IMR-90 (cell line): ENCODE results near the gene FAAP20. TPM values are rescaled to one million over a fixed set of nuclear protein-coding genes. Genes with fewer than 3 reads are reported as not detected.
A peak's percentile ranks its signal among the peaks of the same experiment; 100 is the strongest.

ENCODE experiments used
- ATAC-seq: fragments of 200-7000 bp; cut with Tn5 transposase; 2 replicates; pipeline ENCODE4 v1.9.1; 2020; ENCODE audit warnings: low read depth, mild to moderate bottlenecking, moderate library complexity
- BruUV-seq: library from RNA; stranded (reverse); fragments of 400-500 nt; replicated peaks from 2 replicates; lab custom pipeline; 2021; lab: Mats Ljungman, UMichigan
- CTCF ChIA-PET: fragments of 300-600 bp; formaldehyde crosslinking; extraction: SDS; loops from one replicate; lab custom pipeline; 2021; ENCODE audit warnings: antibody characterized with exemption; lab: Yijun Ruan, JAX
- POLR2A ChIA-PET: fragments of 300-600 bp; sonication (Branson Sonifier 250); formaldehyde crosslinking; loops from one replicate; lab custom pipeline; 2022; ENCODE audit warnings: antibody characterized with exemption; ENCODE audit not compliant: unreplicated experiment; lab: Charles Lee
- DNase-seq: peaks from one replicate; pipeline ENCODE4 v3.0.0; 2013
- H2AFZ ChIP-seq: replicated peaks from 2 replicates; pipeline ENCODE3; 2013; ENCODE audit warnings: low read length, mild to moderate bottlenecking; ENCODE audit not compliant: poor library complexity
- H2AK5ac ChIP-seq: 2 replicates; pipeline ENCODE4 v1.6.1; 2013; ENCODE audit warnings: low read depth, low read length, inconsistent platforms
- H2AK9ac ChIP-seq: replicated peaks from 2 replicates; pipeline ENCODE3; 2013; ENCODE audit warnings: mild to moderate bottlenecking, low read depth, low read length, moderate library complexity; ENCODE audit not compliant: poor library complexity
- H2BK120ac ChIP-seq: 2 replicates; pipeline ENCODE4 v1.6.1; 2013; ENCODE audit warnings: low read depth, low read length, inconsistent platforms
- H2BK15ac ChIP-seq: 3 replicates; pipeline ENCODE4 v1.6.1; 2013; ENCODE audit warnings: low read depth, low read length, inconsistent platforms
- H2BK20ac ChIP-seq: 2 replicates; pipeline ENCODE4 v1.6.1; 2013; ENCODE audit warnings: low read depth, mild to moderate bottlenecking, inconsistent platforms, low read length, moderate library complexity
- H2BK5ac ChIP-seq: 2 replicates; pipeline ENCODE4 v1.6.1; 2013; ENCODE audit warnings: mild to moderate bottlenecking, low read depth, low read length, inconsistent platforms; ENCODE audit not compliant: poor library complexity, severe bottlenecking
- H3K14ac ChIP-seq: replicated peaks from 2 replicates; pipeline ENCODE4 v1.6.1; 2013; ENCODE audit warnings: low read depth, low read length, inconsistent platforms
- H3K18ac ChIP-seq: 2 replicates; pipeline ENCODE4 v1.6.1; 2013; ENCODE audit warnings: low read depth, low read length, control low read depth
- H3K23ac ChIP-seq: 2 replicates; pipeline ENCODE4 v1.6.1; 2013; ENCODE audit warnings: low read depth, low read length, inconsistent platforms
- H3K27ac ChIP-seq: 2 replicates; pipeline ENCODE4 v1.5.1; 2013; ENCODE audit warnings: mild to moderate bottlenecking, control low read depth, low read length; ENCODE audit not compliant: insufficient read depth
- H3K27me3 ChIP-seq: 2 replicates; pipeline ENCODE4 v1.6.1; 2013; ENCODE audit warnings: low read length; ENCODE audit not compliant: control insufficient read depth, insufficient read depth
- H3K36me3 ChIP-seq: 2 replicates; pipeline ENCODE4 v1.6.1; 2013; ENCODE audit warnings: low read length, mixed read lengths; ENCODE audit not compliant: control insufficient read depth, insufficient read depth
- H3K4ac ChIP-seq: 2 replicates; pipeline ENCODE4 v1.6.1; 2013; ENCODE audit warnings: low read depth, low read length, inconsistent platforms
- H3K4me1 ChIP-seq: 2 replicates; pipeline ENCODE4 v1.6.1; 2013; ENCODE audit warnings: low read length, mixed read lengths; ENCODE audit not compliant: control insufficient read depth, insufficient read depth
- H3K4me2 ChIP-seq: 2 replicates; pipeline ENCODE4 v1.6.1; 2013; ENCODE audit warnings: low read depth, mild to moderate bottlenecking, control low read depth, low read length, moderate library complexity
- H3K4me3 ChIP-seq: 2 replicates; pipeline ENCODE4 v1.5.1; 2013; ENCODE audit warnings: low read depth, mild to moderate bottlenecking, control low read depth, low read length, moderate library complexity; ENCODE audit not compliant: insufficient read depth
- H3K56ac ChIP-seq: 2 replicates; pipeline ENCODE4 v1.6.1; 2013; ENCODE audit warnings: low read length, inconsistent platforms; ENCODE audit not compliant: insufficient read depth; ENCODE audit errors: extremely low read depth
- H3K79me1 ChIP-seq, 2 experiments: 2 replicates each; pipeline ENCODE4 v1.6.1; 2013; ENCODE audit warnings: low read length in 2 of 2, inconsistent platforms in 1 of 2, low read depth in 1 of 2
- H3K9ac ChIP-seq: 2 replicates; pipeline ENCODE4 v1.6.1; 2013; ENCODE audit warnings: low read depth, low read length, control low read depth
- H3K9me1 ChIP-seq: 2 replicates; pipeline ENCODE4 v1.6.1; 2013; ENCODE audit warnings: low read length, inconsistent platforms; ENCODE audit not compliant: insufficient read depth
- H3K9me3 ChIP-seq: 2 replicates; pipeline ENCODE4 v1.6.1; 2013; ENCODE audit warnings: low read length; ENCODE audit not compliant: control insufficient read depth, insufficient read depth
- H4K20me1 ChIP-seq: 2 replicates; pipeline ENCODE4 v1.6.1; 2013; ENCODE audit warnings: low read length, inconsistent platforms; ENCODE audit not compliant: insufficient read depth
- H4K5ac ChIP-seq: 2 replicates; pipeline ENCODE4 v1.6.1; 2013; ENCODE audit warnings: mild to moderate bottlenecking, low read depth, low read length, control low read depth
- H4K8ac ChIP-seq, 2 experiments: 2 replicates each; pipeline ENCODE4 v1.6.1; 2013; ENCODE audit warnings: low read depth in 2 of 2, low read length in 2 of 2, control low read depth in 1 of 2, inconsistent platforms in 1 of 2
- H4K91ac ChIP-seq: 2 replicates; pipeline ENCODE4 v1.6.1; 2013; ENCODE audit warnings: low read depth, low read length, inconsistent platforms; ENCODE audit not compliant: insufficient read depth
- FOS ChIP-seq: fragments of 150-350 bp; IDR thresholded peaks from 2 replicates; pipeline ENCODE4 v1.6.1; 2016; ENCODE audit warnings: low read depth, low read length
- NFE2L2 ChIP-seq: fragments of 150-350 bp; IDR thresholded peaks from 2 replicates; pipeline ENCODE4 v1.6.1; 2016; ENCODE audit warnings: low read depth, mild to moderate bottlenecking, low read length
- WGBS, 2 experiments: methylation state at CpG; one replicate each; pipeline versions ENCODE4 v1.1.5 to v1.1.7; 2013; ENCODE audit warnings: missing lambda C conversion rate in 2 of 2; ENCODE audit not compliant: insufficient read length in 1 of 2; ENCODE audit errors: extremely low coverage in 2 of 2; 5-methylcytosine and 5-hydroxymethylcytosine counted together
- dilution Hi-C: fragments of 300-500 bp; cut with HindIII; formaldehyde crosslinking; loops from one replicate; pipeline ENCODE4 v1.14.3; 2018; ENCODE audit warnings: low sequenced_read_pairs; ENCODE audit not compliant: unreplicated experiment
- in situ Hi-C: fragments of 300-500 bp; cut with MboI; formaldehyde crosslinking; loops from 3 replicates; pipeline ENCODE4 v1.14.3; 2019; ENCODE audit warnings: low sequenced_read_pairs, inconsistent platforms, mixed read lengths
- intact Hi-C: fragments of 100-400 bp; cut with micrococcal nuclease; formaldehyde crosslinking; loops from 2 replicates; pipeline ENCODE4 v1.10.0; 2022
- polyA plus RNA-seq, 3 experiments: library from polyadenylated mRNA; depleted of rRNA; stranded (reverse); fragments of >200 nt; gene quantifications; 2 replicates each; pipeline ENCODE4 v1.2.3, GENCODE V29; 2012; ENCODE audit warnings: low replicate concordance in 1 of 3
- total RNA-seq: library from RNA; depleted of rRNA; stranded (reverse); fragments of >200 nt; gene quantifications from 2 replicates; pipeline ENCODE4 v1.2.3, GENCODE V29; 2012
- TF ChIP-seq, protein P1 (sequence below): fragments of 150-350 bp; IDR thresholded peaks from 2 replicates; pipeline ENCODE4 v1.6.1; 2017; ENCODE audit warnings: mild to moderate bottlenecking, antibody characterized with exemption, low read length, low read depth
- TF ChIP-seq, protein P2 (sequence below): fragments of 150-350 bp; IDR thresholded peaks from 2 replicates; pipeline ENCODE4 v1.6.1; 2016; ENCODE audit warnings: low read depth, mild to moderate bottlenecking, low read length, moderate library complexity, borderline replicate concordance

The FAAP20 gene
- total and polyA plus RNA-seq, 2 of the 4 experiments (the other 2 are of a cell fraction), result 6.5 to 31.5 TPM

DNA sequence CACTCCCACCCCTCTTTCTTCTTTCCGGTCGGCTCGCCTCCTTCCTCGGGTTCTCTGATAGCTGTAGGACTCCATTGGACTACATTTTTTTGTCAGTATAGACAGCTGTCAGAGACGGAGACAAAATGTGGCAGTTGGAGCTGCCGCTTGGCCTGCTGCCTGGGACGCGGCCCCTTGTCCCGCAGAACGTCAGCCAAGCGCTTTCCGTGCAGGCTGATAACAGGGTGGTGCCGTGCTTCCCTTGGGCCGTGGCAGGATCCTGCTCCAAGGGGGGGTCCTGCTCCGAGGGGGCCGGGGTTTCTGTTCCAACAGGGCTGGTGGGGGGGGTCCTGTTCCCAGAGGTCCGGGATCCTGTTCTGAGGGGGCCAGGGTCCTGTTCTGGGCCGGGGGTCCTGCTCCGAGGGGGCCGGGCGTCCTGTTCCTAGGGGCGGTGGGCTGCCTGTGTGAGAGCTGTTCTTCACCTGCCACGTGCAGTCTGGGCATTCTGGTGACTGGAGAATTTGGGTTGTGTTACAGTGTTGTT lies 38.4 kb upstream of the FAAP20 start:
- no peak overlapping the region for H4K91ac ChIP-seq
- H3K79me1 ChIP-seq, result peaks cover 0 to 24% of the 10 kb centered on the region in 2 experiments; a peak in 1 of 4 replicates
- H3K4me3 ChIP-seq, result peak overlapping the region; percentile 31; the same call in 1 of the 2 replicates
- 0 out of 2 replicates have a peak overlapping the region, but pooled peaks have one; percentile 20 for H3K4ac ChIP-seq
- H3K27ac ChIP-seq, result peak overlapping the region; percentile 74; the same call in 1 of the 2 replicates
- H3K14ac ChIP-seq, result no peak overlapping the region; the same call in 1 of the 2 replicates
- H3K18ac ChIP-seq, result no peak overlapping the region
- H3K9me1 ChIP-seq, result peaks cover 13% of the 10 kb centered on the region
- ChIA-PET POLR2A (no interaction called here), CTCF (interaction anchor here (0.6 to 1.3 kb wide), 4 partner anchors 38 to 189 kb away, joined by 3 to 5 read pairs (median 4); partner anchors contain the start of gene FAAP20)
- in situ Hi-C loops (loop anchor here (5.0 kb wide), 1 partner anchor 36 kb away; no protein-coding TSS in a partner anchor), dilution Hi-C loops (no loop called here), intact Hi-C loops (loop anchor here (5.0 kb wide), 1 partner anchor 44 kb away; no protein-coding TSS in a partner anchor)
- H3K4me1 ChIP-seq, result peaks cover 37% of the 10 kb centered on the region
- H2AFZ ChIP-seq, result peak overlapping the region; percentile 35
- H3K23ac ChIP-seq, result peak overlapping the region; percentile 20; the same call in 1 of the 2 replicates
- H4K5ac ChIP-seq, result no peak overlapping the region; the same call in 1 of the 2 replicates
- no peak for TF ChIP-seq FOS
- TF ChIP-seq NFE2L2, result no peak
- TF ChIP-seq, protein P1, sequence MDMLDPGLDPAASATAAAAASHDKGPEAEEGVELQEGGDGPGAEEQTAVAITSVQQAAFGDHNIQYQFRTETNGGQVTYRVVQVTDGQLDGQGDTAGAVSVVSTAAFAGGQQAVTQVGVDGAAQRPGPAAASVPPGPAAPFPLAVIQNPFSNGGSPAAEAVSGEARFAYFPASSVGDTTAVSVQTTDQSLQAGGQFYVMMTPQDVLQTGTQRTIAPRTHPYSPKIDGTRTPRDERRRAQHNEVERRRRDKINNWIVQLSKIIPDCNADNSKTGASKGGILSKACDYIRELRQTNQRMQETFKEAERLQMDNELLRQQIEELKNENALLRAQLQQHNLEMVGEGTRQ, result no peak
- TF ChIP-seq, protein P2, sequence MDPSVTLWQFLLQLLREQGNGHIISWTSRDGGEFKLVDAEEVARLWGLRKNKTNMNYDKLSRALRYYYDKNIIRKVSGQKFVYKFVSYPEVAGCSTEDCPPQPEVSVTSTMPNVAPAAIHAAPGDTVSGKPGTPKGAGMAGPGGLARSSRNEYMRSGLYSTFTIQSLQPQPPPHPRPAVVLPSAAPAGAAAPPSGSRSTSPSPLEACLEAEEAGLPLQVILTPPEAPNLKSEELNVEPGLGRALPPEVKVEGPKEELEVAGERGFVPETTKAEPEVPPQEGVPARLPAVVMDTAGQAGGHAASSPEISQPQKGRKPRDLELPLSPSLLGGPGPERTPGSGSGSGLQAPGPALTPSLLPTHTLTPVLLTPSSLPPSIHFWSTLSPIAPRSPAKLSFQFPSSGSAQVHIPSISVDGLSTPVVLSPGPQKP, result no peak
- no peaks in the 10 kb centered on the region for H3K9me3 ChIP-seq
- peak overlapping the region; percentile 85 for H3K4me2 ChIP-seq
- H3K36me3 ChIP-seq, result peaks cover 6% of the 10 kb centered on the region; the same call in 1 of the 2 replicates
- H4K8ac ChIP-seq, result 0 out of 4 replicates have a peak overlapping the region, but pooled peaks of 1 of the 2 experiments have one; percentile 36
- H2BK15ac ChIP-seq, result no peak overlapping the region
- H3K9ac ChIP-seq, result peak overlapping the region; percentile 38
- no peak for DNase-seq
- peak overlapping the region; percentile 87 for H2AK9ac ChIP-seq
- 14% methylated on average over 6 of the region's 23 CpGs; no CpG with 5 or more reads in 1 of the 2 experiments for WGBS, 2 experiments
- no peak for ATAC-seq
- peak overlapping the region; percentile 35 for H2BK5ac ChIP-seq
- H4K20me1 ChIP-seq, result peaks cover 94% of the 10 kb centered on the region
- no TSS peak for BruUV-seq
- no peak overlapping the region for H2AK5ac ChIP-seq
- no peaks in the 10 kb centered on the region for H3K27me3 ChIP-seq
- no peak overlapping the region for H2BK20ac ChIP-seq
- H2BK120ac ChIP-seq, result no peak overlapping the region
- no peak overlapping the region for H3K56ac ChIP-seq
